Thymus (tissue), 11 donors: Measurements from ENCODE around the gene MBOAT1. TPM values are rescaled to one million over a fixed set of nuclear protein-coding genes. Genes with fewer than 3 reads are reported as not detected.

ENCODE experiments used
- DNase-seq, 9 donors: peaks; one replicate each; pipeline ENCODE4 v3.0.0-alpha.2; 2013; ENCODE audit warnings: low spot score in 9 of 9, low read depth in 6 of 9, missing footprints in 1 of 9
- H3K27ac ChIP-seq, 2 donors: one replicate each; pipeline ENCODE4 v1.5.1; 2013; ENCODE audit warnings: control low read depth in 1 of 2, low read depth in 1 of 2, low read length in 1 of 2, mild to moderate bottlenecking in 1 of 2, moderate library complexity in 1 of 2
- H3K27me3 ChIP-seq, 2 donors: one replicate each; pipeline ENCODE4 v1.5.1; 2013; ENCODE audit warnings: low read length in 1 of 2; ENCODE audit not compliant: control insufficient read depth in 2 of 2, insufficient read depth in 1 of 2
- H3K36me3 ChIP-seq, 2 donors: one replicate each; pipeline ENCODE4 v1.5.1; 2013; ENCODE audit warnings: low read length in 1 of 2, mild to moderate bottlenecking in 1 of 2, moderate library complexity in 1 of 2; ENCODE audit not compliant: control insufficient read depth in 2 of 2, insufficient read depth in 2 of 2
- H3K4me1 ChIP-seq, 2 donors: one replicate each; pipeline ENCODE4 v1.5.1; 2013; ENCODE audit warnings: low read length in 2 of 2; ENCODE audit not compliant: control insufficient read depth in 2 of 2, insufficient read depth in 2 of 2
- H3K4me3 ChIP-seq, 2 donors: one replicate each; pipeline ENCODE4 v1.5.1; 2013; ENCODE audit warnings: low read length in 2 of 2, control low read depth in 1 of 2, mild to moderate bottlenecking in 1 of 2
- H3K9me3 ChIP-seq, 2 donors: one replicate each; pipeline ENCODE4 v1.5.1; 2013; ENCODE audit warnings: low read length in 1 of 2, mild to moderate bottlenecking in 1 of 2; ENCODE audit not compliant: control insufficient read depth in 2 of 2, insufficient read depth in 1 of 2
- WGBS: extraction: QIAGEN DNeasy Blood & Tissue Kit; methylation state at CpG from one replicate; pipeline ENCODE4 v1.1.7; 2013; 5-methylcytosine and 5-hydroxymethylcytosine counted together
- polyA plus RNA-seq: library from polyadenylated mRNA; stranded (reverse); fragments of 200-250 nt; gene quantifications from one replicate; pipeline ENCODE4 v1.2.3, GENCODE V29; 2013
- total RNA-seq: library from RNA; stranded (reverse); fragments of 120-200 nt; gene quantifications from one replicate; pipeline ENCODE4 v1.2.4, GENCODE V29; 2013
- donor health status: healthy.

The MBOAT1 gene
- total and polyA plus RNA-seq, 2 donors, result 2.3 to 4.7 TPM

DNA sequence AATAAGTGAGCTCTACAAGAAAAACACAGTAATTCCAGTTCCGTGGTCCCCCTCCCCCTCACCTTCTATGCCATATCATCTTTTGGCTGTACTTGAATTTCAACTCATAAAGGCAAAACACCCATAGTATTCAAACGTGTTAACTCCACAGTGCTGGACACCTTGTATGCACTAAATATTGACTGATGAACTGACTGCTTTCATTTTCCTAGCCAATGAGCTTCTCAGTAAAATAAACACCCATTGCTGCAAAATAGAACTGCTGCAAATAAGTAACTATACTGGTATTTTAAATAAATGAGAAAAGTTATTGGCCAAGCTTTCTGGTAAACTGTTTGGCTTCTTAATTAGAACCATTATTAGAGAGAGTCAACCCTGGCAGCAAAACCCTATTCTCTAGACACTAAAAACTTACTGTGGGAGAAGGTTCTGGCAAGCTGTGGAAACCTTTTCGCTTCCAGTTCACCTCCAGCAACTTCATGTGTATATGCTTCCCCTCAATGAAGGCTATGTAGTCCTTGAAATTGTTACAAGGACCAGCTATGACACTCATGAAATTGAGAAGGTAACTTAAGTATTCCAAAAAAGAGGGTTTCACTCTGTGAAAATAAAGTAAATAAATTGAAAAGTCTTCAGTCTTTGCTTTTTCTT is 86.0 kb downstream of the MBOAT1 start:
- Histone ChIP-seq H3K27ac (no peak overlapping the region), H3K27me3 (no peaks in the 10 kb centered on the region), H3K36me3 (no peaks in the 10 kb centered on the region), H3K4me1 (no peaks in the 10 kb centered on the region), H3K4me3 (no peak overlapping the region), H3K9me3 (no peaks in the 10 kb centered on the region)
- 94% methylated on average over 3 of the region's 3 CpGs for WGBS
- no peak for DNase-seq

DNA sequence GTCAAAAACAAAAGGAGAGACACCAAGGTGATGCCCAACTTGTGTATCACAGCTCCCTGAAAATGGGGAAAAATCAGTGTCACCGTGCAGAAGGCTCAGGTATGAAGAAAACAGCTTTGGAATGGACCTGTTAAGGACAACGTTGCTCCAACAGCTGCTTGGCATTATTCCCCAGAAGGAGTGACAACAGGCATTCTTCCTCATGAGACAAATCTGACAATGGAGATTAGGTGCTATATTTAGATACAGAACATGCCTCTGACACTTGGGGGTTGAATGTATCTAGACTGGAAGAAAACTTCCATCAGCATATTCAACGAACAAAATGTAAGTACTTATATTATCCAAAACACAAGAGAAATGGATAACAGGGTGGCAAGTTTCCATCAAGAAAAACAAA is 87.7 kb downstream of the MBOAT1 start:
- Histone ChIP-seq H3K36me3 (no peaks in the 10 kb centered on the region), H3K27ac (no peak overlapping the region)
- DNase-seq, result no peak

DNA sequence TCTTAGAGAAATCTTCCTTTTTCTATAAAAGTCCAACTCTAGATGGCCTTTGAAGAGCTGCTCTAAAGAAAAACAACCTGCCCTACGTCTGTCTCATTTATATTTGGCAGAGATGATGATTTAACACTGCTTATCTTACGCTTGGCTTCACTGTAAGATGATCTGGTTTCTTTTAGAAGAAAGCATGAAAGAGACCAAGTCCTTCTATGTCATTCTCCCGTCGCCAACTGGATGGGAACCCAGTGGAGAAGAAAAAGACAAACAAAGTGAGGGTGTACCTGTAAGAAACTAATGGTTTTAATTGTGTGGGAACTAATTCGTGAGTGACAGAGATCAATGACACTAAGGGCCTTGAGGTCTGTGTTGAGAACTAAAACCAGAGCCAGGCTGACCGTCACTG is 92.8 kb downstream of the MBOAT1 start:
- 85% methylated on average over 6 of the region's 6 CpGs for WGBS
- no peaks in the 10 kb centered on the region for H3K9me3 ChIP-seq
- H3K4me3 ChIP-seq, result no peak overlapping the region
- DNase-seq, result no peak
- no peak overlapping the region for H3K27ac ChIP-seq
- no peaks in the 10 kb centered on the region for H3K27me3 ChIP-seq
- no peaks in the 10 kb centered on the region for H3K4me1 ChIP-seq
- H3K36me3 ChIP-seq, result no peaks in the 10 kb centered on the region

More for the DNA sequence above, 87.7 kb downstream of the MBOAT1 start:
- no peaks in the 10 kb centered on the region for H3K9me3 ChIP-seq
- no peaks in the 10 kb centered on the region for H3K27me3 ChIP-seq
- H3K4me1 ChIP-seq, result no peaks in the 10 kb centered on the region
- no peak overlapping the region for H3K4me3 ChIP-seq
- 93% methylated on average over 3 of the region's 3 CpGs for WGBS

DNA sequence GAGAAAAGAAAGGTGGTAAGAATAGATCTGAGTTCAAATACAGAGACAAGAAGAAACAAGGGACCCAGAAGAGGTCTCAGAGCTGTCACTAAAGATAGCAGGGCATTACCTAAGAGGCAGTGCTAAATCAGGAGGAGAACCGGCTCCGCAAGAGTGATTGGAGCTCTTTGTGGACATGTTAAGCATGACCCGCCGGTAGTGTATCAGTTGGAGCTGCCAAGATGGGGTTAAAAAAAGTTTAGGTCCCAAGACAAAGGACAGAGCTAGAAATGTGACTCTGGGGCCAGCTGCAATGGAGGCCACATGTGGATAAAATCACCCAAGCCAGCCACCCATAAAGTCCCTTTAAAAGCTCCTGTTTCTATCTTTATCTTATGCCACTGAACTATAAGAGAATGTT is 93.4 kb downstream of the MBOAT1 start:
- no peak overlapping the region for H3K27ac ChIP-seq
- H3K36me3 ChIP-seq, result no peaks in the 10 kb centered on the region
- 97% methylated on average over 4 of the region's 4 CpGs for WGBS
- no peaks in the 10 kb centered on the region for H3K9me3 ChIP-seq
- no peaks in the 10 kb centered on the region for H3K4me1 ChIP-seq
- no peak overlapping the region for H3K4me3 ChIP-seq
- no peak for DNase-seq
- no peaks in the 10 kb centered on the region for H3K27me3 ChIP-seq

DNA sequence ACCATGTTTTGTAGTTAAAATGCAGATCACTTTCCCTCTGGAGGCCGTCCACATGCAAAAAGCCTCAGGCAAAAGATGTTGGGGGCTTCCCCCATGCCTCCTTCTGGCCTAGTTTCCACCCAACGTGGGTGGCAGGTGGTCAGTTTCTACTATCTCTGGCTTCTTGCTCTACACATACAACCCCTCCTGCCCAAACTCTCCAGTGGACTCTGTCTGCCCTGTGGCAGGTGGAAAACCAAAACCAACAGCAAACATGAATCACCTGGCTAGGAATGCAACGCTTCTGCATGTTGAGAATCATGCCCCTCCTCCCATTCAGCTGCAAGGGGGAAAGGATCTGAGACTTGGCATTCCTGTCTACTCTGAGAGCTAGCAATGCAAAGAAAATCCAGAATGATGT is 94.8 kb downstream of the MBOAT1 start:
- Histone ChIP-seq H3K27me3 (no peaks in the 10 kb centered on the region), H3K4me1 (no peaks in the 10 kb centered on the region), H3K36me3 (no peaks in the 10 kb centered on the region), H3K27ac (no peak overlapping the region), H3K9me3 (no peaks in the 10 kb centered on the region), H3K4me3 (no peak overlapping the region)
- peak in 1 of 9 donors; percentile 15 for DNase-seq
- WGBS, result 95% methylated on average over 3 of the region's 3 CpGs

DNA sequence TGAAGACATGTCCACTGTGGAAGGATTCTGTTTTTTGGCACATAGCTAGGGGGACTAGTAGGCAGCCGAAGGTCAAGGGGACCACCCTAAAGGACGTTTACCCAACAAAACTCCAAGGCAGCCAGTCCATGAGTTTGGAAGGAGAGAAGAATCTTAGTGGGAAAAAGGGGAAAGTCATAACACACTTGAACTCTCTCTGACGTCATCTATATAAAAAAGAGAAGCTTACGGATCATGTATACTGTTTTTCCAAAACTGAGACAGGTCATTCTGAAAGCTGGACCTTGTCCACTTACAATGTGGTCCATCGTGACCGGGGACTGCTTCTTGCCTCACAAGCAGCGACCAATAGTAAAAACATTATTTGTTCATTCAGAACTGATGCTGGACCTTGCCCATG is 95.5 kb downstream of the MBOAT1 start:
- no peaks in the 10 kb centered on the region for H3K27me3 ChIP-seq
- DNase-seq, result no peak
- H3K9me3 ChIP-seq, result no peaks in the 10 kb centered on the region
- 95% methylated on average over 7 of the region's 7 CpGs for WGBS
- no peak overlapping the region for H3K4me3 ChIP-seq
- H3K27ac ChIP-seq, result no peak overlapping the region
- no peaks in the 10 kb centered on the region for H3K4me1 ChIP-seq
- H3K36me3 ChIP-seq, result no peaks in the 10 kb centered on the region

DNA sequence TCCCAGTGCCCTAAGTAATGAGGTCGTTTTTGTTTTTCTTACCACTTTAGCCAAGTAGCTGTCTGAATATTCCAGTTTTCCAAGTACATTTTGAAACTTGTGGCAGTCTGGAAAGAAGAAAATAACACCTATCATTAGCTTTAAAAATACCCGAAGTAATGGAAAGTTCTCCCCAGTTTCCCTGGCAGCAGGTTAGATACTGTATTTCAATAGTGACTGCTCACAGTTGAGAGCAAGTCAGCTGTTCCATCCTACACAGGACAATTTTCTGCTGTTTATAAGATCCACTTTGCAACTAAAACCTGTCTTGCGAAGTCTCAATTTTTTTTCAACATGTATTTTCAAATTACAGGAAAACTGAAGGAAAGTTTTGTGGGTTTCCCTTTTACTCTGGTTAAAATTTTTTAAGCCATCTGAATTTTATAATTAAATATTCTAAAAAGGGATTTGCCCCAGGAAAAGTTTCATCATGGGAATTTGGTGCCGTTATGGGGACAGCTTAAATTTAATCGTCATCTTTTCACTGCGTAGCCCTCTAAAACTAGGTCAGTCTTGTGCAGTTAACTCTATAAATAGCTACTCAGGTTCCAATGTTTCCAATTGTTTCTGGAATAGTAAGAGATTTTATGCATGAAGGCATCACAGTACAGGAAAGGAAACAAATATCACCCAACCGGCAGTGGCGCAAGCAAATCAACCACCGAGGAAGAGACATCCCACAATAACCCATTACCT is 96.9 kb downstream of the MBOAT1 start:
- no peak overlapping the region for H3K4me3 ChIP-seq
- no peak overlapping the region for H3K27ac ChIP-seq
- no peaks in the 10 kb centered on the region for H3K36me3 ChIP-seq
- no peaks in the 10 kb centered on the region for H3K4me1 ChIP-seq
- no peaks in the 10 kb centered on the region for H3K27me3 ChIP-seq
- 89% methylated on average over 9 of the region's 9 CpGs for WGBS
- DNase-seq, result no peak
- no peaks in the 10 kb centered on the region for H3K9me3 ChIP-seq

DNA sequence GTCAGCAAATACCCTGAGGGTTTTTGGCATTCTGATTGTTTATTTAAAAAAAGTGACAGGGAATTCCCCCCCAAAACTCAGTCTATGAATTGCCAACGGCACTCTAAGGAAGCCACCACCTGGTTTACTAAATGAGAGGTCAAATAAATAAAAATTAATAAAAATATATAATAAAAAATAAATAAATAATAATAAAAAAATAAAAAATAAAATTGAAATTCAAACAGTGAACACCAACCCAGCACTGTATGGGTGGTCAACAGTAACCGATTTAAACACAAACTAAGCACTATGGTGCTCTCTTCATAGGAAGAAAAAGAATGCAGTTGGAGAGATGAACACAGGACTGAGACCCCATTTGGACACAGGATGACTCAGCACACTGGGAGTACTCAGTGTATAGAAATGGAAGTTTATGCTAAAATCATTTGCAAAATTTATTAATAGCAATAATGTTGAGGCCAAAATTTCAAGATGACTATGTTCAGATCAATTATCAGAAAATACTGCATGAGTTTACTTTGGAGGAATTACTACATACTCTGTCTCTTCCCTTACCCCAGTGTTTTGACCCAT is 98.5 kb downstream of the MBOAT1 start:
- Histone ChIP-seq H3K27me3 (no peaks in the 10 kb centered on the region), H3K9me3 (no peaks in the 10 kb centered on the region), H3K27ac (no peak overlapping the region), H3K4me3 (no peak overlapping the region), H3K4me1 (no peaks in the 10 kb centered on the region), H3K36me3 (no peaks in the 10 kb centered on the region)
- DNase-seq, result no peak
- 97% methylated on average over 2 of the region's 2 CpGs for WGBS

DNA sequence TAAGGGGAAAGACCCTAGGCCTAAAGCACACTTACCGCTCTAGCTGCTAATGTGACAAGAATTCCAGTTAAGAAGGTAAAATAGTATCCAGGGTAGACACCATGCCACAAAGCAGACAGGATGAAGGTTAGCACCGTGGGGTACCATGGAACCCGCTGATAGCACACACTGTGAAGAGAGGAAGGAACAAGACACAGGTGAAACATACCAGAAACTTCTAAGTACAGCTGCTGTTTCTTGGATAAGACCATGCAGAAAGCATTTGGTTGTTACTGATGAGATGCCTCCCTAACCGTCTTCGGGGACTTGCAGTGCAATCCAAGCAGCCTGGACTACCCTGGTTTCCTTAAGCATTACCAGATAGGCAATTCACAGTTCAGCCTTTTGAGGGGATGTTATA is 99.4 kb downstream of the MBOAT1 start:
- DNase-seq, result no peak
- Histone ChIP-seq H3K9me3 (no peaks in the 10 kb centered on the region), H3K36me3 (no peaks in the 10 kb centered on the region), H3K27ac (no peak overlapping the region), H3K4me1 (no peaks in the 10 kb centered on the region), H3K27me3 (no peaks in the 10 kb centered on the region), H3K4me3 (no peak overlapping the region)
- 96% methylated on average over 5 of the region's 5 CpGs for WGBS
